Stimulated activated CD4-positive, alpha-beta T cell treated with anti-CD3 and anti-CD28 coated beads, Interleukin-1b, Interleukin-23, amount 100 ng/mL, for 1 hour (primary cell): Measurements from ENCODE around the gene PARP2.
"Not testable (repeated sequence)": the region's sequence is repeated elsewhere in the genome, so short reads cannot be mapped to it uniquely, and the experiment has no call there.

Source experiments
- DNase-seq, 2 donors: peaks; one replicate each; pipeline ENCODE4 v3.0.0-alpha.2; 2020; ENCODE audit warnings: low read depth in 2 of 2

PARP2 gene

DNA sequence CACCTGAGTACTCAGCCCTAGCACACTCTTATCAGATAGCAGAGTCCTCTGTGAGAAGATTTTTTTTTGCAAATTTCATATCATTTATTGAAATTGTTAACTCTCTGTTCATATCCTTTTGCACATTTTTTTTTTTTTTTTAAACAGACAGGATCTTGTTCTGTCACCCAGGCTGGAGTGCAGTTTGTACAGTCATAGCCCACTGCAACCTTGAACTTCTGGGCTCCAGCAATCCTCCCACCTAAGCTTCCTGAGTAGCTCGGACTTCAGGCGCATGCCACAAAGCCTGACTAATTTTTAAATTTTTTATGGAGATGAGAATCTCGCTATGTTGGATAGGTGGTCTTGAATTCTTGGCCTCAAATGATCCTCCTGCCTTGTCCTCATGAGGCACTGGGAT, 4.3 kb downstream of the PARP2 start:
- no peak for DNase-seq

DNA sequence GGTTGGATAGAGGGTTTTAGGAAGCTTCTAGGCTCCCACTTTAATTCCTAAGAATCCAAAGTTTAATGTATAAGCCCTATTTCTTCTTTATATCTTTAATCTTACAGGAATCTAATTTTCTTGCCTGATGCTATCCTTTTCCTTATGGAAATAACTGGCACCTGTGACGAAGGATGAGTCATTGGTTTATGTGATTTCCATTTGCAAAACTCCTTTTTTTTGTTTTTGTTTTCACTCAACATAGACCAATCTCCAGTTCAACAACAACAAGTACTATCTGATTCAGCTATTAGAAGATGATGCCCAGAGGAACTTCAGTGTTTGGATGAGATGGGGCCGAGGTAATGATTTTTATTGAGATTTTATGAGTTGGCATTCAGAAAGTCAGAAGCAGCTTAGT, 6.8 kb downstream of the PARP2 start:
- no peak for DNase-seq

- DNase-seq: no peak
These were observed 7.4 kb downstream of the PARP2 start for GRCh38 chr14:20350860-20351259.

DNA sequence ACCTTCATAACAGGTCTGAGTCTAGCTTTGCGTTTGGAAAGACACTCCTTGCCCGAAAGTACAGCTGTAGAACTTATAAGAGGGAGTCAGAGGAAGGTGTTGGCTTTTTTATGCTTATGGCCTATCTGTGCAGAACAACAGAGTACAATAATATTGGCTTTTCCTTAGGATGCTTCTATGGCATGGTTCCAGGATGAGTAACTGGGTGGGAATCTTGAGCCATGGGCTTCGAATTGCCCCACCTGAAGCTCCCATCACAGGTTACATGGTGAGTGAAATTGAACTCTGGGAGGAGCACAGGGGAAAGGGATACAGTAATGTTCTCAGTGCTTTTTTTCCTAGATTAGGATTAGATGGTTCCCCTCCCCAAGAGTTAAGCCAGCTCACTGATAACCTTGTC, 13.0 kb downstream of the PARP2 start:
- no peak for DNase-seq

GRCh38 chr14:20358474-20358873, 15.0 kb downstream of the PARP2 start:
- DNase-seq: not testable (repeated sequence)

GRCh38 chr14:20365928-20366327, 22.5 kb downstream of the PARP2 start:
- no peak for DNase-seq

DNA sequence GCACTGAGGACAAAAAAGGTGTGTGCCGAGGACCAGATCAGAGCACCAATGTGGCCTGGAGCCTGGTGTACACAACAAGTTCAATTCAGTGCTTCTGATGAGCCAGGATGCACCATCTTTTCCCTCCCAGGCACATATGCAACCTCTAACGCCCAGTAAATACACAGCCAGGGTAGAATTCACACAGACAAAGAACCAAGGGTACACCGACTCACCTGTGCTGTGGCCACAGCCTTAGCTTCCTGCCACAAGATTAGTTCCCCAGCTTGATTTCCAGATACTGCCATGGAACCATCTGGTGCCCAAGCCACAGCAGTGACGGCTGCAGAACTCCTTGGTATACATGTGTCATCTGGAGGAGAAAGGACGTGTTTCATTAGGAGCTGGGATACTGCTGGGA, 29.4 kb downstream of the PARP2 start:
- DNase-seq: no peak

- DNase-seq: no peak
These were observed 32.0 kb downstream of the PARP2 start for GRCh38 chr14:20375471-20375870.

DNA sequence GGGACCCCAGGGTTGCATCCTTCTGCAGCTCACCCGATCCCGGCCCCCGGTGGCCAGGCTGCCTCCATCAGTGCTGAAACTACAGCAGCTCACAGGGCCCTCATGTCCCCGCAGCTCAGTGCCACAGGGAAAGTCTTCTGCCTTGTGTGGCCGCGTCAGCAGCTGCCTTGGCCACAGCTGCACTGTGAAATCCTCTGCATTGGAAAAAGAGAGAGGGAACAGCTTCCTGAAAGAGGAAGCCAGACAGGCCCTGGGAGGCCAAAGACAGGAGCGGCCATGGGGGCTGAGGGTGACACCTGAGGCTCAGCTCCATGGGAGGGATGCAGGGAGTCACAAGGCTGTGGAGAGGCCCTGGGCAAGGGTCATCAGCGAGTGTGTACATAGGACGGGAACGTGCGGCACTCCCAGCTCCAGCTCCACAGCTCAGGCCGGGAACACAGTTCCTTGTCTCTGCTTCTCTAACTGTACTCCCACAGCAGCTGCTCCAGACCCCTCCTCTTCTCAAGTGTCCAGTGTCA, 32.7 kb downstream of the PARP2 start:
- no peak for DNase-seq

DNA sequence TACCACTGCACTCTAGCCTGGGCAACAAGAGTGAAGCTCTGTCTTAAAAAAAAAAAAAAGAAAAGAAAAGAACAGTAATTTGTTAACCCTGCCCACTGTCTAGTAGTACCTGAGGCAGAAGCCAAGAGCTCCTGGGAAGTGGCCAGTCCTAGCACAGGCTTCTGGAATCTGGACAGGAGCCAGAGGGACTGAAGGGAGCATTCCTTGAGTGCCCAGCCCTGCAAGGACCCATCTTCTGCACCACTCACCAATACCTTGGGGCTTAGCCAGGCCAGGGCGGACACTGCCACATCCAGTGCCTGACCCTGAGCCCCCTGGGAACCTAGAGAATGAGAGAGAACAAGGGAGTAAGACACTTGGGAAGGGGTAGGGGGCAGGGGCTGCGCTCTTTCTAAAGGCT, 33.7 kb downstream of the PARP2 start:
- DNase-seq: no peak

- no peak for DNase-seq
These were observed 36.3 kb downstream of the PARP2 start for GRCh38 chr14:20379743-20380142.

DNA sequence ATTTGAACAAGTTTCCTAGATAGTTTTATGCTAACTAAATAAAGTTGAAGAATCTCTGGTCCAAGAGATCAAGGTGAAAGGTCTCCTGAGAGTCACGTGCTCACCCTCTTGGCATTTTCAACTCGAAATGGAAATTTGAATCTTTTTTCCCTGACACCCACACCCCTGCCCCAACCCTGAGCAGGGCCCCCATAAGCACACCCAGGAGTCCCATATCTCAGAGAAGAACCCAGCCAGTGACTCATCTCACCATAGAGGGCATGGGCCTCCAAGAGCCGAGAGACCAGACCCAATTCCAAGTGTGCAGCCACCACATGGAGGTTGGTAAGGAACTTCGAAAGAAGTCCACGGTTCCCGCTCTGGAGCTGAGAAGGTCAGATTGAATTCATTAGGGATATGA, 37.2 kb downstream of the PARP2 start:
- no peak for DNase-seq

DNA sequence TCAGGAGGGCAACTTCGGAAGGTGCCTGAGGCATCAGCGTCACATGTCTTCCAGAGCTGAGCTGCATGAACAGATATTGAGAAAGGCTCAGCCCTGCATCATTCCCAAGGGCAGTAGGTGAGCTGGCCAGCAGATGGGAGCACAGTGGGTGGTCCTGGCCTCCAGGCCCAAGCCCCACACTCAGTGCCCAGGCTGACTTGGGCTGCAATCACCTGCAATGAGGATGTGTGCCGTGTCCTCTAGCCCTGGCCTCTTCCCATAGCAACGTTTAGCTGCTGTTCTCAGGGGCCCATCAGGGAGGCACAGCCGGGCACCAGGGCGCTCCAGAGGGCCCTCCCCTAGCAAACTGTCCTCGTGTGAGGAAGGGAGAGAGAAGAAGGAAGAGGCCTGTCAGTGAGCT, 37.9 kb downstream of the PARP2 start:
- no peak for DNase-seq

DNA sequence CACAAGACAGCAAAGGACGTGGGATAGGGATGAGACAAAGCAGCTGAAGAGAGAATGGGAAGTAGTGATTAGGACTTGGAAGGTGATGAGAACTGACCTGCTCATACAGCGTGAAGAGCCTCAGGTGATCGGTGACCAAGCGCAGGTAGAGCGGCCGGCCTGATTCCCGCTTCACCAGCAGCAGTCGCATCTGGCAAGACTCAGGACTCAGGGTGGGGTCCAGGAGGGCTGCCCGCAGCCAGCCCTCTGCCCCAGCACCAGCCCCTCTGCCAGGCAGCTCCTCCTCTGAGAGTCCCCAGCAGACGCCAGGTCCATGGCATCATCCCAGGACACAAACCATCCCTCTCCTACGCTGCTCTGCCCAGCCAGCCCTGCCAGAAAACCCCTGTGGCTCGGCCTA, 39.1 kb downstream of the PARP2 start:
- DNase-seq: no peak

DNA sequence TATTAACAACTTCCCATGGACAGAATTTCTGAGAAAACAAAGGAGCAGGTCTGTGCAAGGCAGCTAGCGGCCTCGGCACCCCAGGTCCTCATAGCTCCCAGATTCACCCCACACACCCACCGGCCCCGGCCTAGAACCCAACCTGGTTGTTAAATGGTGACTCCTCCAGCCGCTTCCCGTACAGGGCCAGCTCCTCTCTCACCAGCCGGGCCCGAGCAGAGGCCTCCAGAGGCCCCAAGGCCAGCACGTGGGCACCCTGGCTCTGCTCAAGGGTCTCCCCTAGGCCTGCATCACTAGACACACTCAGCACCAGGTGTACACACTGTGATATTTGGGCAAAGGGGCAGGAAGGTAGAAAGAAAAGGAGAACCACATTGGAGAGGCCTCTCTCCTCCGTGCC, 39.6 kb downstream of the PARP2 start:
- no peak for DNase-seq

DNA sequence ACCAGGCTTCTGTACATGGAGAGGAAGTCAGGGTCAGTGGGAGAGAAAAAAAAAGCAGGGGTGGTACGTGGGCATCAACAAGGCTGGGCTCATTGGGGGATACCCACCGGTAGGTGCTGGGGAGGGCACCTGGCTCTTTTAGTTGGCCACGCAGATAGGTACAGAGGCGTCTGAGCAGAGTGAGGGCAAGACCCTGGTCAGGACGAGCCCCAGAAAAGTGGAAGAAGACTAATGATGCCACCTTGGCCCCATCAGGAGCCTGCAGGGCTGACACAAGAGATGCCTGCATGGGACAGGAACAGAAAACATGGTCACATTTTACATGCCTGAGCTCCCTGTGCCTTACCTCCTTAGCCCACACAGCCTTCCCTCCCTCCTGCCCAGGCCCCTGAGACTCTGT, 40.2 kb downstream of the PARP2 start:
- no peak for DNase-seq

DNA sequence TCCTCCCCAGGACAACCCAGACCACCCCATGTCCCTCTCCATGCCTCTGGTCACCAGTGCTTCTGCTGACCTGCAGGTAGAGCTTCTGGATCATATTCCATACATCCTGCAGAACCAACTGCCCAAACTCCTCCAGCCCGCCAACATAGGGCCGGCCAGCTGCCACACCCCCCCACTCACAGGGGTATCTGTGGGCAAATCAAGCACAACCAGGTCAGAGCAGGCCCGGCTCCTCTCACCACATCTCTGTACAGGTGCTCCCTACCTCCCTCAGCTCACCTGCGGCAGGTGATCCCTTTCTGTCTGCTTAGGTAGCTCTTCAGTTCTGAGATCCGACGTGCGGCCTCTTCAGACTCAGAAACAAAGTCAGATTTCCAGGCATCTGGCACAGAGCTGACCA, 40.9 kb downstream of the PARP2 start:
- no peak for DNase-seq

GRCh38 chr14:20384886-20385285, 41.5 kb downstream of the PARP2 start:
- DNase-seq: no peak

- DNase-seq: no peak
These were observed 42.9 kb downstream of the PARP2 start for GRCh38 chr14:20386276-20386855.

- no peak for DNase-seq
These were observed 44.1 kb downstream of the PARP2 start for GRCh38 chr14:20387576-20387975.

DNA sequence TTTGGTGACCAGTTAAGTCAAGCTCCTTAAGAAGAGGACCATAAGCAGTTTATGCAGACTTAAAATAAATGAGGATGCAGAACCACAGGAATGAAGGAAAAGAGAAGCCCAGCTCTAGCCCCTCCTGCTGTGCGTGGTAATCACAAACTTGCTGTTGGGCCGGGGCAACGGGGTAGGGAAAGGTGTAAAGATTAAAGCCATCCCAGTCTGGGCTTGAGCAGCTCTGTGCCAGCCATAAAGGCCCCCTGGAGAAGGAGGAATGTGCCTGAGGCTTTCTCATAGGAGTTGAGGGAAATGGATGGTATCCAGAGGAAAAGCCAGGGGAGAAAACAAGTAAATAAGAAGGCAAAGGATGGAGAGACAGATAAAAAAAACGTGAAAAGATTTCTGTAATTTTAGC, 44.7 kb downstream of the PARP2 start:
- no peak for DNase-seq

- DNase-seq: no peak
These were observed 48.1 kb downstream of the PARP2 start for GRCh38 chr14:20391505-20391904.

- DNase-seq: no peak
These were observed 54.1 kb downstream of the PARP2 start for GRCh38 chr14:20397511-20397910.

- no peak for DNase-seq
These were observed 57.1 kb downstream of the PARP2 start for GRCh38 chr14:20400589-20400964.
